ENCODE data around the gene SNRPD1. TPM values are rescaled to one million over a fixed set of nuclear protein-coding genes. Genes with fewer than 3 reads are reported as not detected.
"Not testable (repeated sequence)": the region's sequence is repeated elsewhere in the genome, so short reads cannot be mapped to it uniquely, and the experiment has no call there.

The SNRPD1 gene
- total RNA-seq, 8 experiments from 2014 or later, result 28.2 to 74.8 (median 36.5) TPM

DNA sequence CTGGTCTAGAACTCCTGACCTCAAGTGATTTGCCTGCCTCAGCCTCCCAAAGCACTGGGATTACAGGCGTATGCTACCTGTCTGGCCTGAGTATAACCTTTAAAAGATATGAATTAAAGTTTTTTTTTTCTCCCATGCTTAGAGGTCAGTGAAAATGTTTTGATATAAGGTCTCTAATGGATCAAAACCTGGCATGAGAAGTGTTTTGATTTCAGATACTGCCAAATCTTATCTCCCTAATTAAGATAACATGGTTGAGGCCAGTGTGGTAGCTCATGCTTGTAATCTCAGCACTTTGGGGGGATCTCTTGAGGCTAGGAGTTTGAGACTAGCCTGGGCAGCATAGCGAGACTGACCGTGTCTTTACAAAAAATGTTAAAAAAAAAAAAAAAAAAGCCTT, 41.2 kb downstream of the SNRPD1 start:
- ATAC-seq (replicated peaks in 6 of 8), result no peak
- Histone ChIP-seq H3K4me1 (replicated peaks in 1 of 2) (no peaks in the 10 kb centered on the region), H3K27ac (no peak overlapping the region), H3K4me3 (no peak overlapping the region)
- 90 to 100% (median 94%) methylated on average over 1 to 3 of the region's 3 CpGs; no CpG with 5 or more reads in 3 of the 10 experiments for WGBS, 10 experiments
- in situ Hi-C loops (cut with MboI; ENCODE audit: low pct_unique_long_range_greater_than_20kb in 2 of 9, low sequenced_read_pairs in 9 of 9, unreplicated experiment in 9 of 9), result no loop called here

DNA sequence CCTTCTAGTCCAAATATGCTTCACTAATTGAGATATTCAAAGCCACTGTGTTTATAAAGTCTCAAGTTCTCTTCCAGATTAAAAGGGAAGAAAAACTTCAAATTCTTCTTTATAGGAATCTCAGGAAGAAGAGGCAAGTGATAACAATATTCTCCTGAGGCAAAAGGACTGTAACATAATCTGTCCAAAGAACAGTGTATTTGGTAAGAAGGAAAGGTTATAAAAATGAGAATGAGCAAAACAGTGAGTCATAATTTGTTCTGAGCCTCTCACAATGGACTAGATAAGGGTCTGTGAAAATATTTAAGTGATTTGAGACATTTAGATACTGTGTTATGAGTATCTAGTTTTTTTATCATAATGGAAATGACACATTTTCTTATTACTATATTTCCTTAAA, 44.3 kb downstream of the SNRPD1 start:
- in situ Hi-C loops (cut with MboI; ENCODE audit: low pct_unique_long_range_greater_than_20kb in 2 of 9, low sequenced_read_pairs in 9 of 9, unreplicated experiment in 9 of 9), result no loop called here
- ATAC-seq (replicated peaks in 6 of 8), result peak in 1 of 8 experiments; percentile 69
- Histone ChIP-seq H3K4me3 (no peak overlapping the region), H3K4me1 (replicated peaks in 1 of 2) (no peaks in the 10 kb centered on the region), H3K27ac (no peak overlapping the region)

DNA sequence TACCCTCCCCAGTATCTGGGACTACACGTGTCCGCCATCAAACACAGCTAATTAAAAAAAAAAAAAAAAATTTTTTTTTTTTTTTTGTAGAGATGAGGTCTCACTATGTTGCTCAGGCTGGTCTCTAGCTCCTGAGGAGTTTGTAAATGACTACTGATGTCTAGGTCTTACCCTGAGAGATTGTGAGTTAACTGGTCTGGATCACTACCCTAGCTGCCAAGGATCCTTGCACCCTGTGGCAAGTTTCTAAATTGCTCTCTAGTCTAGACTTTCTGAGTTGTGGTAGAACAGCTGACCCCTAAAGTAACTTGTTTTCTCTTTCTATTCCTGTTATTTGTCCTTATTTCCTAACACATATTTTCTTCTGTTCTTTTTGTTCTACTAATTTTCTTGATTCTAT, 48.0 kb downstream of the SNRPD1 start:
- Histone ChIP-seq H3K4me1 (replicated peaks in 1 of 2) (peaks cover 0 to 3% of the 10 kb centered on the region in 2 donors), H3K4me3 (no peak overlapping the region), H3K27ac (no peak overlapping the region)
- in situ Hi-C loops (cut with MboI; ENCODE audit: low pct_unique_long_range_greater_than_20kb in 2 of 9, low sequenced_read_pairs in 9 of 9, unreplicated experiment in 9 of 9), result no loop called here
- ATAC-seq (replicated peaks in 6 of 8), result no peak
- WGBS, 10 experiments, result 80 to 100% (median 92%) methylated on average over 1 to 2 of the region's 2 CpGs; no CpG with 5 or more reads in 4 of the 10 experiments

DNA sequence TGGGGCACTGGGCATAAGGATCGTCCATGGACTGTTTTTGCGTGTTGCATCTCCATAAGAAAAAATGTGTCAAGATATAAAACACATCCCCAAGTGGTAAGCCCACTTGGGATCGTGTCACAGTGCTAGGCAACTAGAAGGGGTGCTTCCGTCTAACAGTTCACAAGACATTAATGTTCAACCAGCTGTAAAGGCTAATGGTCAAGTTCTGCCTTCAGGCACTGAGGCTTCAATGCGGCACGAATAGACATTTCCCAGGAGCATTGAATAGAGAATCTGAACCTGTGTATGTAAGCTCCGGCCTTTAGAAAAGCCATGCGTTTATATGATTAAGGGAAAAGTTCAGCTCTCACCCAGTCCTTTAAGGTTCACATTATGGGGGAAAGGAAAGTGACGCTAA, 50.5 kb downstream of the SNRPD1 start:
- Histone ChIP-seq H3K4me1 (replicated peaks in 1 of 2) (peaks cover 0 to 3% of the 10 kb centered on the region in 2 donors), H3K4me3 (no peak overlapping the region), H3K27ac (no peak overlapping the region)
- in situ Hi-C loops (cut with MboI; ENCODE audit: low pct_unique_long_range_greater_than_20kb in 2 of 9, low sequenced_read_pairs in 9 of 9, unreplicated experiment in 9 of 9), result no loop called here
- ATAC-seq (replicated peaks in 6 of 8), result no peak
- WGBS, 10 experiments, result 59 to 100% (median 85%) methylated on average over 1 to 7 of the region's 9 CpGs; no CpG with 5 or more reads in 2 of the 10 experiments

DNA sequence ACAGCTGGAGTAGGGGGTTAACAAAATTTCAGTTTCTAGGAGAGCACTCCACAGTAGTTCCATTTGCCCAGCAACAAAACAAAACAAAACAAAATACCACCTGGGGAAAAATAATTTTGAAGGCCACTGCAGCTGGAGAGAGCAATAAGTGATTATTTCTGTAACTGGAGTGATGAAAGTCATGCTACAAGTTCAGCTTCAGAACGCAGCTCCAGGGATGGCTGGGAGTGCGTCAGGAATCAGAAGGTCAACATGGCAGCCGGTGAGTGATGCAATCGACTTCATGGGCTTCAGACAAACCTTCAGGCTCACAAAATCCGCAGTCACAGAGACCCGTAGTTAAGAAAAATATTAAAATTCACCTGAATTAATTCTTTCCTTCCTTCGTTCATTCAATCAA, 51.5 kb downstream of the SNRPD1 start:
- ATAC-seq (replicated peaks in 6 of 8), result no peak
- peaks cover 0 to 3% of the 10 kb centered on the region in 2 donors for H3K4me1 ChIP-seq (replicated peaks in 1 of 2)
- no peak overlapping the region for H3K27ac ChIP-seq
- no peak overlapping the region for H3K4me3 ChIP-seq
- in situ Hi-C loops (cut with MboI; ENCODE audit: low pct_unique_long_range_greater_than_20kb in 2 of 9, low sequenced_read_pairs in 9 of 9, unreplicated experiment in 9 of 9), result no loop called here
- 61 to 95% (median 87%) methylated on average over 3 to 7 of the region's 7 CpGs; no CpG with 5 or more reads in 1 of the 10 experiments for WGBS, 10 experiments

DNA sequence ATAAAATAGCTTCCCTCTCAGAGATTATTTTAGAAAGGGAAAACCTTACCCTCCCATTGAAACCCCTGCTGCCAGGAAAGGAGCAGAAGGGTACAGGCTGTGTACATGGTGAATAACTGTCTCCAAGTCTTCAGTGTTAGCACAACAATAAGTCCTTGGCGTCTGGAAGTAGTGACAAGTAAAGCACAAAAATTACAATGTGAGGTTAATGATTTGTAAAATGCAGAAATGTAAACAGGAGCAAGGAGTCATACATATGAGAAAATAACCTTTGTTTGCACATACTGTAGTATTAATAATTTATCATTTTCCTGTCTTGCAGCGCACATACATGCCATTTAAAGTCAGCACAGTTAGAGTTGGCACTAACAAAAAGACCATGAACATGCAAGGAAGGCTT, 52.0 kb downstream of the SNRPD1 start:
- no peak overlapping the region for H3K27ac ChIP-seq
- 60 to 100% (median 91%) methylated on average over 1 to 2 of the region's 2 CpGs; no CpG with 5 or more reads in 3 of the 10 experiments for WGBS, 10 experiments
- H3K4me3 ChIP-seq, result no peak overlapping the region
- peaks cover 0 to 3% of the 10 kb centered on the region in 2 donors for H3K4me1 ChIP-seq (replicated peaks in 1 of 2)
- ATAC-seq (replicated peaks in 6 of 8), result no peak
- in situ Hi-C loops (cut with MboI; ENCODE audit: low pct_unique_long_range_greater_than_20kb in 2 of 9, low sequenced_read_pairs in 9 of 9, unreplicated experiment in 9 of 9), result no loop called here

DNA sequence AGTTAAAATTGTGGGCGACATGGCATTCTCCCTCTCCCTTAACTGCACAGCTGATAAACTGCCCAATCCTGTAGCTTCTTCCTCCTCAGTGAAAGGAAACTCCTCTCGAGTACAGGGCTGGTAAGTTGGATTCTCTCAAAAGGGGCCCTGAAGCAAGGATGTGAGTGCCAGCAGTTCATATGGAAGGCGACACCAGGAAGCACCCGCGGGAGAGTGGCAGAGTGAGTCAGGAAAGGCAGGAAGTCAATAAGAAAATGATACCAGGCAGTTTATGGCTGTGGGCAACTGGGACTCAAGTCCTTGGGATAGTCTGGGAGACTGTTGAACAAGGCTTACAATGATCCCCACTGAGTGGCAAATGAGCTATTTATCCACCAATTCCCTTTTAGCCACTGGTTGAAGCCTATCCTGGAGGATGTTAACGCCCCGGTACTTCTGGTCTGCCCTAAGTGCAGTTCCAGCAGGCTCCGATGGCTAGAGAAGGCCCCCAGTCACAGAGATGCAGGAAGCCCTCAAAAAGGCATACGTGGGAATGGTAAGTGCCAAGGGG, 57.7 kb downstream of the SNRPD1 start:
- Histone ChIP-seq H3K4me3 (no peak overlapping the region), H3K27ac (no peak overlapping the region), H3K4me1 (replicated peaks in 1 of 2) (no peaks in the 10 kb centered on the region)
- WGBS, 10 experiments, result 55 to 100% (median 88%) methylated on average over 2 to 7 of the region's 9 CpGs; no CpG with 5 or more reads in 3 of the 10 experiments
- no peak for ATAC-seq (replicated peaks in 6 of 8)
- in situ Hi-C loops (cut with MboI; ENCODE audit: low pct_unique_long_range_greater_than_20kb in 2 of 9, low sequenced_read_pairs in 9 of 9, unreplicated experiment in 9 of 9), result no loop called here

DNA sequence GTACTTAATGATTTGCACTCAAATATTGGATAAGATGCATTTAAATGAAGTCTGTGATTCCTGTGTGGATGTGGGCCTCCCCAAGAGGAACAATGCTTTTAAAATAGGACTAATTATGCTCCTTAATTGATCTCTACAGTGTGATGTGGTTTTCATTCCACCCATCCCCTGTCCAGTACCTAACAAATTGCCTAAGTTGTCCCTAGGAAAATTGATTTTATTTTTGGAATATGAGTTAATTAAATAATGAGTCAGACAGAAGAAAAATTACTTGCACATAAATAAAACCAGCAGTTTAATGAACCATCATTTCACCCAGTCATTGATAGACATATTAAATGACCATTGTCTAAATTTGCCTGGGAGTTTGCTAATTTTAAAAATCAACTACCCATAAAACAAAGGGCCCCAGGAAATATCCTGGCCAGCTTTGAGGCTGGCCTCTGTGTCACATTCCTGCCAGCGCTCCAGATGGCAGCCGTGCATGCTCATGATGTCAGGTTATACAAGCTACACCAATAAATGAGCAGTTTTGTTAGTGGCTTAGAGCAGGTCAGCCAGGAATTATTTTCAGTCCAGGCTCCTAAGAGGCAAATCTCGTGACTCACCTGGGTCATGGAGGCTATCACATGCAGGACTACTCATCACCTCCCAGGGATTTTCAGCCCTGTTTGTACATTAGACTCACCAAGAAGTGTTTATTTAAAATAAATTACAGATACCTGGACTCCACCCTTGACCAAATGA, 60.6 kb downstream of the SNRPD1 start:
- Histone ChIP-seq H3K4me1 (replicated peaks in 1 of 2) (no peaks in the 10 kb centered on the region), H3K27ac (no peak overlapping the region), H3K4me3 (no peak overlapping the region)
- 39 to 100% (median 61%) methylated on average over 1 to 3 of the region's 3 CpGs; no CpG with 5 or more reads in 3 of the 10 experiments for WGBS, 10 experiments
- peak in 7 of 8 experiments; percentile 21 to 95 (median 72) for ATAC-seq (replicated peaks in 6 of 8)
- in situ Hi-C loops (cut with MboI; ENCODE audit: low pct_unique_long_range_greater_than_20kb in 2 of 9, low sequenced_read_pairs in 9 of 9, unreplicated experiment in 9 of 9), result no loop called here

DNA sequence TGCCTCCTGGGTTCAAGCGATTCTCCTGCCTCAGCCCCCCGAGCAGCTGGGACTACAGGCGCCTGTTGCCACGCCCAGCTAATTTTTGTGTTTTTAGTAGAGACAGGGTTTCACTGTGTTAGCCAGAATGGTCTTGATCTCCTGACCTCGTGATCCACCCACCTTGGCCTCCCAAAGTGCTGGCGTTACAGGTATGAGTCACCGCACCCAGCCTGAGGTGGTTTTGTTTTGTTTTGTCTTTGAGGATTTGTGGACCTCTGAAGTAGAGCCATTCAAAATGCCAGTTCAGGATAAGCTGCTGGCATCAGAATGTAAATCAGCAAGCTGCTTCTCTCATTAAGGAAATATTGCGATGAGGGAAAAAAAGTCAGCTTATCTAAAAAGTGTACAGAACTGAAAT, 63.2 kb downstream of the SNRPD1 start:
- ATAC-seq (replicated peaks in 6 of 8); H3K4me3 ChIP-seq; H3K27ac ChIP-seq; in situ Hi-C loops (cut with MboI; ENCODE audit: low pct_unique_long_range_greater_than_20kb in 2 of 9, low sequenced_read_pairs in 9 of 9, unreplicated experiment in 9 of 9); H3K4me1 ChIP-seq (replicated peaks in 1 of 2): not testable (repeated sequence)
- WGBS, 10 experiments, result 80 to 100% (median 100%) methylated on average over 1 to 6 of the region's 8 CpGs; no CpG with 5 or more reads in 3 of the 10 experiments

DNA sequence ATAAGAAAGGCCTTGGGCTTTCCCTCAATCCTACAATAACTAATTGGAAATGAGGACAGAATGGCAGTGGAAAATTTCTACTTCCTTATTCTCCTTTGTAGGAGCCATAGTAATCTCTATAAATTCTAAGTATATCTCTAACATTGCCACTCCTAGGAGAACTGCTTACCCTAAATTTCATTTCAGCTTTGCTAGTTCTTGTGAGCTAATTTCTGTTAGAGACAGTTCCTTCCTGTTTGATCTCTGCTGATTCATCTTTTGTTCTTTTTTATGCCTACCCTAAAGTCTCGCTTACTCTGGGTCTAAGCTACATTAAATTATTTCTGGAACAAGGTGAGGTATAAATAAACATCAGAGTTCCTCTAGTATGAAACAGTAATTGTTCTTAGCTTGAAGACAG, 66.7 kb downstream of the SNRPD1 start:
- Histone ChIP-seq H3K27ac (no peak overlapping the region), H3K4me1 (replicated peaks in 1 of 2) (peaks cover 0 to 6% of the 10 kb centered on the region in 2 donors), H3K4me3 (no peak overlapping the region)
- no peak for ATAC-seq (replicated peaks in 6 of 8)
- 80 to 100% (median 100%) methylated on average over 1 of the region's 1 CpG for WGBS, 10 experiments
- in situ Hi-C loops (cut with MboI; ENCODE audit: low pct_unique_long_range_greater_than_20kb in 2 of 9, low sequenced_read_pairs in 9 of 9, unreplicated experiment in 9 of 9), result no loop called here

DNA sequence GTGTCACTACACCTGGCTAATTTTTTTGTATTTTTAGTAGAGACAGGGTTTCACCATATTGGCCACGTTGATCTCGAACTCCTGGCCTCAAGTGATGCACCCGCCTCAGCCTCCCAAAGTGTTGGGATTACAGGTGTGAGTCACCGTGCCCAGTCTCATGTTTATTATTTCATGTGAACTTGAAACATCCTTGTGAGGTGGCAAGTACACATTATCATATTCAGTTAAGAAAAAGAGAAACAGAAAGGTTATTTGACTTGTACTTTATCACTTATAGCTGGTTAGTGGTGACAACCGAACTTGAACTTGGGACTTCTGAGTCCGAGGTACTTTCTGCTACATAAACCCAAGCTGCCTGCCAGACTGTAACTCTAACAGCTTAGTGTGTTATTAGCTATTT, 68.0 kb downstream of the SNRPD1 start:
- no peak overlapping the region for H3K27ac ChIP-seq
- H3K4me1 ChIP-seq (replicated peaks in 1 of 2), result peaks cover 0 to 6% of the 10 kb centered on the region in 2 donors
- in situ Hi-C loops (cut with MboI; ENCODE audit: low pct_unique_long_range_greater_than_20kb in 2 of 9, low sequenced_read_pairs in 9 of 9, unreplicated experiment in 9 of 9), result no loop called here
- WGBS, 10 experiments, result 83 to 100% (median 95%) methylated on average over 2 to 6 of the region's 6 CpGs; no CpG with 5 or more reads in 2 of the 10 experiments
- ATAC-seq (replicated peaks in 6 of 8), result no peak
- no peak overlapping the region for H3K4me3 ChIP-seq

DNA sequence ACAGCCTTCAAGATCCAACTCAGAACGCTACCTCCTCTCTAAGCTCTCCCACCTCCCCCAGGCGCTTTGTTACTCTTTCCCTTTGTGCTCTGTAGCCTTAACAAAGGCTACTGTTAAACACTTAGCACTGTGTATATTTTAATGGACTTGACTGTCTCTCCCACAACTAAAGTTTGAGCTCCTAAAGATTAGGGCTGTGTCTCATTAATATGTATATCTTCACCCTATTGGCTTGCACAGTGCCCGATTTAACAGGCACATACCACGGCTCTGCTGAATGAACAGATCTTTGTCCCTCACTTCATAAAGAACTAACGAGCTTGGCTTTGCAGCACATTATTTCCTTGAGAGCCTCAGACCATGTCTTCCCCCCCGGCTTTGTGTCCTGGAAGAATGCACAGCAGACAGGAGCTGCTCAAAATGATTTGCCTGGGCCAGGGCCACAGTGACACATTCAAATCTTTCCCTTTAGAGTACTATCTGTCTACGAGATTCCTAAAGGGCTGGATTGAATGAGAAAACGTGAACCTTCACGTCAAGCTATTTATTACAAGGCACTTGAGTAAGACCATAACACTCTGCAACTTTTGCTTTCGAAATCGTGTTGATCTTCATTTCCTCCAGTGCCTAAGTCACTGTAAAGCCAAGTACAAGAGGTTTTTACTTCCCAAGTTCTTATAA, 70.4 kb downstream of the SNRPD1 start:
- no peak overlapping the region for H3K4me3 ChIP-seq
- 18 to 68% (median 32%) methylated on average over 3 to 10 of the region's 11 CpGs; no CpG with 5 or more reads in 1 of the 10 experiments for WGBS, 10 experiments
- no peak overlapping the region for H3K27ac ChIP-seq
- in situ Hi-C loops (cut with MboI; ENCODE audit: low pct_unique_long_range_greater_than_20kb in 2 of 9, low sequenced_read_pairs in 9 of 9, unreplicated experiment in 9 of 9), result no loop called here
- peaks cover 0 to 6% of the 10 kb centered on the region in 2 donors for H3K4me1 ChIP-seq (replicated peaks in 1 of 2)
- peak; percentile 44 to 93 (median 82) for ATAC-seq (replicated peaks in 6 of 8)

Measured in motor neuron (in vitro differentiated cells).